ENCODE data around the gene SLAMF8. TPM values are rescaled to one million over a fixed set of nuclear protein-coding genes. Genes with fewer than 3 reads are reported as not detected.

The SLAMF8 gene
- total and polyA plus RNA-seq, 9 donors, result 0.19 to 1.5 (median 0.43) TPM

- Histone ChIP-seq H3K27ac (ENCODE audit: low read length) (no peak overlapping the region), H3K4me1 (ENCODE audit: control insufficient read depth, insufficient read depth, low read length) (peaks cover 26% of the 10 kb centered on the region), H3K9me3 (replicated peaks; ENCODE audit: control insufficient read depth, low read depth, low read length) (no peaks in the 10 kb centered on the region), H3K27me3 (ENCODE audit: control insufficient read depth, insufficient read depth, low read length) (peaks cover 4% of the 10 kb centered on the region), H3K36me3 (ENCODE audit: control insufficient read depth, insufficient read depth, low read length) (no peaks in the 10 kb centered on the region), H3K4me3 (ENCODE audit: low read length) (no peak overlapping the region)
- peak; percentile 59 for DNase-seq
- 16% methylated on average over 4 of the region's 9 CpGs for WGBS (ENCODE audit: insufficient coverage)
Measured at GRCh38 chr1:159867664-159868026, 41.0 kb downstream of the SLAMF8 start.

GRCh38 chr1:159868766-159869165, 42.1 kb downstream of the SLAMF8 start:
- Histone ChIP-seq H3K4me1 (ENCODE audit: control insufficient read depth, insufficient read depth, low read length) (peaks cover 26% of the 10 kb centered on the region), H3K36me3 (ENCODE audit: control insufficient read depth, insufficient read depth, low read length) (no peaks in the 10 kb centered on the region), H3K4me3 (ENCODE audit: low read length) (no peak overlapping the region), H3K9me3 (replicated peaks; ENCODE audit: control insufficient read depth, low read depth, low read length) (no peaks in the 10 kb centered on the region), H3K27me3 (ENCODE audit: control insufficient read depth, insufficient read depth, low read length) (peaks cover 9% of the 10 kb centered on the region), H3K27ac (ENCODE audit: low read length) (no peak overlapping the region)
- DNase-seq, result no peak
- WGBS (ENCODE audit: insufficient coverage), result 60% methylated on average over 1 of the region's 3 CpGs

- H3K27me3 ChIP-seq (ENCODE audit: control insufficient read depth, insufficient read depth, low read length), result peaks cover 9% of the 10 kb centered on the region
- 40% methylated on average over 1 of the region's 4 CpGs for WGBS (ENCODE audit: insufficient coverage)
- no peak for DNase-seq
- no peaks in the 10 kb centered on the region for H3K9me3 ChIP-seq (replicated peaks; ENCODE audit: control insufficient read depth, low read depth, low read length)
- H3K36me3 ChIP-seq (ENCODE audit: control insufficient read depth, insufficient read depth, low read length), result no peaks in the 10 kb centered on the region
- H3K27ac ChIP-seq (ENCODE audit: low read length), result no peak overlapping the region
- peaks cover 26% of the 10 kb centered on the region for H3K4me1 ChIP-seq (ENCODE audit: control insufficient read depth, insufficient read depth, low read length)
- no peak overlapping the region for H3K4me3 ChIP-seq (ENCODE audit: low read length)
Measured at GRCh38 chr1:159869173-159869572, 42.5 kb downstream of the SLAMF8 start.

- Histone ChIP-seq H3K9me3 (replicated peaks; ENCODE audit: control insufficient read depth, low read depth, low read length) (no peaks in the 10 kb centered on the region), H3K27me3 (ENCODE audit: control insufficient read depth, insufficient read depth, low read length) (peaks cover 9% of the 10 kb centered on the region), H3K4me1 (ENCODE audit: control insufficient read depth, insufficient read depth, low read length) (peaks cover 26% of the 10 kb centered on the region), H3K36me3 (ENCODE audit: control insufficient read depth, insufficient read depth, low read length) (no peaks in the 10 kb centered on the region), H3K27ac (ENCODE audit: low read length) (no peak overlapping the region), H3K4me3 (ENCODE audit: low read length) (no peak overlapping the region)
- no CpG with 5 or more reads among the region's 1 CpG for WGBS (ENCODE audit: insufficient coverage)
- DNase-seq, result no peak
Measured at GRCh38 chr1:159869607-159870006, 42.9 kb downstream of the SLAMF8 start.

DNA sequence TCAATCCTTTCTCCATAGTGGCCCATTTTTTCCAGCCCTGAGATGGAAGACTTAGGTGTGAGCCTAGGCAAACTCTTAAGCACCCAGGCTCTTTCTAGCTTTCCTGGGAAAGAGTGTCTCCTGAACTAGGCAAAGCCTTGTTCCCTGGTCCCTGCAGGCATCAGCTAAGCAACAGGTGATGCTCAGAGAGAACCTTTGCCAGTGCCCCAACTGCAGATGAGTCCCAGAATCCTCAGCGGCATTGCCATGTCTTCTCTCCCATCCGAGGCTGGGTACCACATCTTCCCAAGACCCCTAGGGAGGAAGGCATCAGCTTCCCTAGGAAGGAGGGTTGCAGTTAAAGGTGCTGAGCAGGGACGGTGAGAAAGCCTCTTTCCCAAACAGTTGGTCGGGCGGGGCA, 44.0 kb downstream of the SLAMF8 start:
- no peaks in the 10 kb centered on the region for H3K9me3 ChIP-seq (replicated peaks; ENCODE audit: control insufficient read depth, low read depth, low read length)
- H3K27me3 ChIP-seq (ENCODE audit: control insufficient read depth, insufficient read depth, low read length), result peaks cover 9% of the 10 kb centered on the region
- no peak overlapping the region for H3K4me3 ChIP-seq (ENCODE audit: low read length)
- H3K27ac ChIP-seq (ENCODE audit: low read length), result no peak overlapping the region
- no peak for DNase-seq
- peaks cover 26% of the 10 kb centered on the region for H3K4me1 ChIP-seq (ENCODE audit: control insufficient read depth, insufficient read depth, low read length)
- WGBS (ENCODE audit: insufficient coverage), result 66% methylated on average over 3 of the region's 5 CpGs
- no peaks in the 10 kb centered on the region for H3K36me3 ChIP-seq (ENCODE audit: control insufficient read depth, insufficient read depth, low read length)

DNA sequence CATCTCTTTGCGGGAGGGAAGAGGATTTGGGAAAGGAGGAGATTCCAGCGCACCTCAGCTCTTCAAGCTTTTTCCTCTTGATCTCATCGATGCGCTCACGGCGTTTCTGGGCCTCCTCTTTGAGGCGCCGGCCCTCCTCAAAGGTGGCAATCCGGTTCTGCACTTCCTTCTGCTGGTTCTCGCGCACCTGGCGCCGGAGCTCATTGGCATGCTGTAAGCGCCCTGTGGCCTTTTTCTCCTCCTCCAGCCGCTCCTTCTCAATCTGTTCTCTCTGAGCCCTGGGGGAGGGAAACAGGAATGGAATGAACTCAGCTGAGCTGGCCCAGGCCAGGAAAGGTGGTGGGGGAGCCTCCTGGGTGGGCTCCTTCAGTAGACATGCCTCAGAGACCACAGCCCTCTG, 46.2 kb downstream of the SLAMF8 start:
- Histone ChIP-seq H3K4me3 (ENCODE audit: low read length) (no peak overlapping the region), H3K27ac (ENCODE audit: low read length) (no peak overlapping the region), H3K36me3 (ENCODE audit: control insufficient read depth, insufficient read depth, low read length) (no peaks in the 10 kb centered on the region), H3K27me3 (ENCODE audit: control insufficient read depth, insufficient read depth, low read length) (peaks cover 9% of the 10 kb centered on the region), H3K4me1 (ENCODE audit: control insufficient read depth, insufficient read depth, low read length) (peaks cover 11% of the 10 kb centered on the region), H3K9me3 (replicated peaks; ENCODE audit: control insufficient read depth, low read depth, low read length) (no peaks in the 10 kb centered on the region)
- 89% methylated on average over 7 of the region's 15 CpGs for WGBS (ENCODE audit: insufficient coverage)
- no peak for DNase-seq

DNA sequence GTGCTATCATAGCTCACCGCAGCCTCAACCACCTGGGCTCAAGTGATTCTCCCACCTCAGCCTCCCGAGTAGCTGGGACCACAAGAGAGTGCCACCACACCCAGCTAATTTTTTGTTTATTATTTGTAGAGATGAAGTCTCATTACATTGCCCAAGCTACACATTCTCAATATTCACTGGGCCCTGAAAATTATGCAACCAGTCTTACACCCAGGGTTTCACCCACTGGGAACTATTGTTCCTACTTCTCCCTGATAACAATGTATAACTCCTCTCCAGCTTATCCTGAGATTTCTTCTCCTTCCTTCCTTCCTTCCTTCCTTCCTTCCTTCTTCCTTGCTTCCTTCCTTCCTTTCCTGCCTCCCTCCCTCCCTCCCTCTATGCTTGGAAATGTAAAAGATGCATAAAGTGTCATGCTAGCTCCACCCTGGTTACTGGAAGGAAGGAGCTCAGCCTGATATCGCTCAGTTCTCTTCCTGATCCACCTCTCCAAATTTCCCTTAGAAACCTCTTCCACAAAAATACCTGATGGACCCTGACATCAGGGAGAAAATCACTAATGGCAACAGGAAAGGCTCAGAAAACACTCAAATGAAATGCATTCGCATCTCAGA, 47.0 kb downstream of the SLAMF8 start:
- no peak for DNase-seq
- no peaks in the 10 kb centered on the region for H3K36me3 ChIP-seq (ENCODE audit: control insufficient read depth, insufficient read depth, low read length)
- H3K27me3 ChIP-seq (ENCODE audit: control insufficient read depth, insufficient read depth, low read length), result peaks cover 9% of the 10 kb centered on the region
- WGBS (ENCODE audit: insufficient coverage), result no CpG with 5 or more reads among the region's 4 CpGs
- peaks cover 4% of the 10 kb centered on the region for H3K4me1 ChIP-seq (ENCODE audit: control insufficient read depth, insufficient read depth, low read length)
- no peaks in the 10 kb centered on the region for H3K9me3 ChIP-seq (replicated peaks; ENCODE audit: control insufficient read depth, low read depth, low read length)
- no peak overlapping the region for H3K27ac ChIP-seq (ENCODE audit: low read length)
- no peak overlapping the region for H3K4me3 ChIP-seq (ENCODE audit: low read length)

- H3K27me3 ChIP-seq (ENCODE audit: control insufficient read depth, insufficient read depth, low read length), result peaks cover 3% of the 10 kb centered on the region
- no peaks in the 10 kb centered on the region for H3K36me3 ChIP-seq (ENCODE audit: control insufficient read depth, insufficient read depth, low read length)
- no peak for DNase-seq
- H3K27ac ChIP-seq (ENCODE audit: low read length), result no peak overlapping the region
- 100% methylated on average over 1 of the region's 6 CpGs for WGBS (ENCODE audit: insufficient coverage)
- H3K4me1 ChIP-seq (ENCODE audit: control insufficient read depth, insufficient read depth, low read length), result no peaks in the 10 kb centered on the region
- no peak overlapping the region for H3K4me3 ChIP-seq (ENCODE audit: low read length)
- no peaks in the 10 kb centered on the region for H3K9me3 ChIP-seq (replicated peaks; ENCODE audit: control insufficient read depth, low read depth, low read length)
Measured at GRCh38 chr1:159877695-159878444, 51.2 kb downstream of the SLAMF8 start.

DNA sequence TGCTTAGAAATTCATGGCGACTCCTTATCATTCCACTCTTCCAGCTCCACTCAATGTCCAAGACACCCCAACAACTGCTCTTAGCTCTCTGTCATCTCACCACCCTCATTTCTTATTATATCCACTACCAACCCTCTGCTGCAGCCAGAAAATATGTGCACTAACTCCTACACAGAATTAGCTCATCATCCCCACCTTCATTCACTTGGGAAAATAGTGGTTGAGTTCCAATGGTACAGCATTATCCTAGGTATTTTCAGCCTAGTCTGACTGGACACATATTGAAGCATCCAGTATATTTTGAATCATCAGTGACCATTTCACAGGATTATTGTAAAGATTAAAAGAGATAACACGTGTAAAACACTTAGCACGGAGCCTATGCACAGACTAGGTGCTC, 52.5 kb downstream of the SLAMF8 start:
- Histone ChIP-seq H3K4me1 (ENCODE audit: control insufficient read depth, insufficient read depth, low read length) (no peaks in the 10 kb centered on the region), H3K27me3 (ENCODE audit: control insufficient read depth, insufficient read depth, low read length) (no peaks in the 10 kb centered on the region), H3K27ac (ENCODE audit: low read length) (no peak overlapping the region), H3K9me3 (replicated peaks; ENCODE audit: control insufficient read depth, low read depth, low read length) (no peaks in the 10 kb centered on the region), H3K4me3 (ENCODE audit: low read length) (no peak overlapping the region), H3K36me3 (ENCODE audit: control insufficient read depth, insufficient read depth, low read length) (no peaks in the 10 kb centered on the region)
- WGBS (ENCODE audit: insufficient coverage), result 100% methylated on average over 1 of the region's 3 CpGs
- DNase-seq, result no peak

GRCh38 chr1:159879977-159880376, 53.3 kb downstream of the SLAMF8 start:
- H3K27me3 ChIP-seq (ENCODE audit: control insufficient read depth, insufficient read depth, low read length), result no peaks in the 10 kb centered on the region
- H3K9me3 ChIP-seq (replicated peaks; ENCODE audit: control insufficient read depth, low read depth, low read length), result no peaks in the 10 kb centered on the region
- DNase-seq, result no peak
- no peak overlapping the region for H3K4me3 ChIP-seq (ENCODE audit: low read length)
- no CpG with 5 or more reads among the region's 4 CpGs for WGBS (ENCODE audit: insufficient coverage)
- H3K36me3 ChIP-seq (ENCODE audit: control insufficient read depth, insufficient read depth, low read length), result no peaks in the 10 kb centered on the region
- no peak overlapping the region for H3K27ac ChIP-seq (ENCODE audit: low read length)
- no peaks in the 10 kb centered on the region for H3K4me1 ChIP-seq (ENCODE audit: control insufficient read depth, insufficient read depth, low read length)
